22Rv1 (cell line): ENCODE measurements around the gene MYL12A.
"Not testable (repeated sequence)": the region's sequence is repeated elsewhere in the genome, so short reads cannot be mapped to it uniquely, and the experiment has no call there.

ENCODE experiments used
- H3K27ac ChIP-seq: fragments of 450-650 bp; 2 replicates; pipeline ENCODE4 v1.5.1; 2017
- CTCF ChIP-seq: fragments of 450-650 bp; IDR thresholded peaks from 2 replicates; pipeline ENCODE4 v1.5.1; 2017; ENCODE audit warnings: mild to moderate bottlenecking
- ZFX ChIP-seq: fragments of 450-650 bp; IDR thresholded peaks from 2 replicates; pipeline ENCODE4 v1.6.1; 2017; ENCODE audit warnings: antibody characterized with exemption, borderline replicate concordance

The MYL12A gene

GRCh38 chr18:3219631-3220335 lies 27.8 kb upstream of the MYL12A start, which contains the start of gene MYOM1:
Gene MYOM1 (minus strand): TSS chr18:3219968. CDS start chr18:3215223, 4,745 bp downstream.
- no peak within 1 kb of the TSS for H3K27ac ChIP-seq
- TF ChIP-seq ZFX: no peak
- no peak for TF ChIP-seq CTCF

GRCh38 chr18:3220868-3221267 lies 26.7 kb upstream of the MYL12A start:
- not testable (repeated sequence) for H3K27ac ChIP-seq

- TF ChIP-seq CTCF: no peak
- no peak for TF ChIP-seq ZFX
- no peak overlapping the region for H3K27ac ChIP-seq
Measured at GRCh38 chr18:3221496-3221895, 26.1 kb upstream of the MYL12A start.

- TF ChIP-seq CTCF: no peak
- no peak for TF ChIP-seq ZFX
- H3K27ac ChIP-seq: no peak overlapping the region
Measured at GRCh38 chr18:3223356-3223755, 24.2 kb upstream of the MYL12A start.

GRCh38 chr18:3224223-3224622 lies 23.4 kb upstream of the MYL12A start:
- TF ChIP-seq CTCF (no peak), ZFX (no peak)
- H3K27ac ChIP-seq: no peak overlapping the region

- no peak for TF ChIP-seq ZFX
- no peak for TF ChIP-seq CTCF
- no peak overlapping the region for H3K27ac ChIP-seq
Measured at GRCh38 chr18:3225588-3225987, 22.0 kb upstream of the MYL12A start.

GRCh38 chr18:3226048-3226447 lies 21.6 kb upstream of the MYL12A start:
- TF ChIP-seq ZFX (no peak), CTCF (no peak)
- no peak overlapping the region for H3K27ac ChIP-seq
